HL-60 (cell line): ENCODE results near the gene AP4M1. TPM values are rescaled to one million over a fixed set of nuclear protein-coding genes. Genes with fewer than 3 reads are reported as not detected.
A peak's percentile ranks its signal among the peaks of the same experiment; 100 is the strongest.

Experiments used
- DNase-seq, 2 experiments: peaks; one replicate each; pipeline ENCODE4 v3.0.0-alpha.2; 2010 to 2020; ENCODE audit warnings: low read depth in 1 of 2, low spot score in 1 of 2
- H3K27ac ChIP-seq: fragments of 250-450 bp; sonication (Bioruptor Pico); replicated peaks from 2 replicates; pipeline ENCODE4 v1.5.1; 2020; ENCODE audit warnings: mild to moderate bottlenecking, moderate library complexity
- H3K27me3 ChIP-seq: fragments of 250-450 bp; sonication (Bioruptor Pico); 2 replicates; pipeline ENCODE4 v1.5.1; 2021; ENCODE audit warnings: mild to moderate bottlenecking, moderate library complexity; ENCODE audit not compliant: insufficient read depth, poor library complexity, severe bottlenecking
- H3K4me3 ChIP-seq: replicated peaks from 2 replicates; pipeline ENCODE4 v1.5.1; 2011; ENCODE audit warnings: mild to moderate bottlenecking, control low read depth, low read length; ENCODE audit not compliant: insufficient read depth
- POLR2AphosphoS5 ChIP-seq: IDR thresholded peaks from 2 replicates; pipeline ENCODE4 v1.6.1; 2012; ENCODE audit warnings: low read depth
- REST ChIP-seq: IDR thresholded peaks from 2 replicates; pipeline ENCODE4 v1.6.1; 2012; ENCODE audit warnings: low read depth; ENCODE audit not compliant: insufficient replicate concordance
- SPI1 ChIP-seq: IDR thresholded peaks from 2 replicates; pipeline ENCODE4 v1.6.1; 2012; ENCODE audit warnings: low read depth, mild to moderate bottlenecking, borderline replicate concordance
- microRNA-seq: library from miRNA; unstranded; fragments of <30 nt; microRNA quantifications from one replicate; pipeline ENCODE4, GENCODE V29; 2018
- TF ChIP-seq, protein P1 (sequence below): IDR thresholded peaks from one replicate; pipeline ENCODE4 v1.5.1; 2011; ENCODE audit warnings: low read length, control low read depth, inconsistent platforms; ENCODE audit not compliant: insufficient read depth

Gene AP4M1

DNA sequence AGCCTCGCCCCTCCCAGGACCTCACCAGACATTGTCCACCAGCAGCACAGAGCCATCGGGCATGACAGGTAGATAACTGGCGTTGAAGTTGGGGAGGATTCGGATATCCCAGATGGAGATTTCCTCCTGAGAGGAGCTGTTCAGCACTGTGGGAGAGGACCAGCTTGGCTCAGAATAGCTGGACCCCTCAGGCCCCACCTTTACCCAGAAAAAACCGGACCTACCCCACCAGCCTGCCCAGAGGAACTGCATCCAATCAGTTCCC lies 55.6 kb downstream of the AP4M1 start:
- DNase-seq, result no peak
- TF ChIP-seq SPI1, result no peak
- TF ChIP-seq REST, result peak; percentile 39
- H3K4me3 ChIP-seq, result peak overlapping the region; percentile 79
- peak overlapping the region; percentile 21 for H3K27ac ChIP-seq
- no peaks in the 10 kb centered on the region for H3K27me3 ChIP-seq

DNA sequence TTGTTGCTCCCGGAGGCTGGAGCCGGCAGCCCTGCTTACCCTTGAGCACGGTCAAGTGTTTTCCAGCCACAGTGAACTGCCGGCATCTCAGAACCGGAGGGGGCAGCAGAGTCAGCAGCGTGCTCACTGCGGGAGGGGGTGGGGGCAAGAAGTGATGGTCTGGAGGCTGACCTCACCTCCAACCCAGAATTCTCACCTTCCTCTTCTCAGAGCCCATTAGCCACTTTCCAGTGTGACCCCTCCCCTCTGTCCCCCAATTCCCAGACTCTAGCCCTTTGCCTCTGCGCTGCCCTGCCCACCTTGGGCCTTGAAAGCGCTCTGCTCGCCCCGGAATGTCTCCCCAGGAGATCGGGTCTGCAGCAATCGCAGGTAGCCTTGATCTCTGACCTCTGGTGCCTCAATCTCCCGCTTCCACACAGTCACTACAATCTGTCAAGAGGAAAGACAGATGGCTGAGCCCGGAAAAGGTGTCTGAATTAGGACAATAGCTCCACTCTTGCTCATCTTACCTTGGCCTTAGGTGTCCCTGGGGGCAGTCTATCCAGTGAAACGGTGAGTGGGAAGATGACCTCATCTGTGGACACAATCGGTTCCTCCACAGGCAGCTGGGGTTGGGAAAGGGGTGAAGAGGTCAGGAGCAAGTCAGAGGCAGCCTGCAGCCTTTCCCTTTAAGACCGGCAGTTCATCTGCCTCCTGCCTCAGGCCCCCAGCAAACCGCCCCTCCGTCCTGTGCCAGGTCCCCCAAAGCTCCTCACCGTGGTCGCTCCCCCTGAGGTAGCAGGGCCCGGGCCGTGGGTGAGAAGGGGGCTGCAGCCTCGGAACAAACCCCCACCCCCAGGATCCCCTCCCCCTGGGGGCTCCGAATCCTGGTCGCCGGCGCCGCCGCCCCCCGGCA lies 56.1 kb downstream of the AP4M1 start:
- peak overlapping the region; percentile 65 for H3K27ac ChIP-seq
- DNase-seq, result peak; percentile 50 to 59
- TF ChIP-seq SPI1, result no peak
- TF ChIP-seq, protein P1, sequence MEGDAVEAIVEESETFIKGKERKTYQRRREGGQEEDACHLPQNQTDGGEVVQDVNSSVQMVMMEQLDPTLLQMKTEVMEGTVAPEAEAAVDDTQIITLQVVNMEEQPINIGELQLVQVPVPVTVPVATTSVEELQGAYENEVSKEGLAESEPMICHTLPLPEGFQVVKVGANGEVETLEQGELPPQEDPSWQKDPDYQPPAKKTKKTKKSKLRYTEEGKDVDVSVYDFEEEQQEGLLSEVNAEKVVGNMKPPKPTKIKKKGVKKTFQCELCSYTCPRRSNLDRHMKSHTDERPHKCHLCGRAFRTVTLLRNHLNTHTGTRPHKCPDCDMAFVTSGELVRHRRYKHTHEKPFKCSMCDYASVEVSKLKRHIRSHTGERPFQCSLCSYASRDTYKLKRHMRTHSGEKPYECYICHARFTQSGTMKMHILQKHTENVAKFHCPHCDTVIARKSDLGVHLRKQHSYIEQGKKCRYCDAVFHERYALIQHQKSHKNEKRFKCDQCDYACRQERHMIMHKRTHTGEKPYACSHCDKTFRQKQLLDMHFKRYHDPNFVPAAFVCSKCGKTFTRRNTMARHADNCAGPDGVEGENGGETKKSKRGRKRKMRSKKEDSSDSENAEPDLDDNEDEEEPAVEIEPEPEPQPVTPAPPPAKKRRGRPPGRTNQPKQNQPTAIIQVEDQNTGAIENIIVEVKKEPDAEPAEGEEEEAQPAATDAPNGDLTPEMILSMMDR, result no peak
- no peak for TF ChIP-seq POLR2AphosphoS5

More for the DNA sequence above, 56.1 kb downstream of the AP4M1 start:
- Histone ChIP-seq H3K27me3 (no peaks in the 10 kb centered on the region), H3K4me3 (peak overlapping the region; percentile 79)

Small RNA genes lying within 50 kb of the gene (microRNA-seq; reads per million reads assigned to microRNA genes)
- gene MIR106B, result 15,699 reads per million, percentile 99 among the genes with 10 or more reads in this experiment
- 5,207 reads per million, percentile 96 among the genes with 10 or more reads in this experiment for gene MIR25
- not detected for gene MIR4658
- gene MIR93, result 15,651 reads per million, percentile 99 among the genes with 10 or more reads in this experiment
